A172 (cell line): ENCODE results near the gene APOO. TPM values are rescaled to one million over a fixed set of nuclear protein-coding genes. Genes with fewer than 3 reads are reported as not detected.
"Not testable (repeated sequence)": the region's sequence is repeated elsewhere in the genome, so short reads cannot be mapped to it uniquely, and the experiment has no call there.

Experiments
- DNase-seq: peaks from one replicate; pipeline ENCODE4 v3.0.0-alpha.2; 2015; ENCODE audit warnings: low spot score
- total RNA-seq: library from RNA; depleted of rRNA; stranded (reverse); fragments of >200 nt; shearing (Covaris generic); gene quantifications from 2 replicates; pipeline ENCODE4 v1.2.3, GENCODE V29; 2014

APOO gene
- total RNA-seq, 1 experiment from 2014 or later, result 84.7 TPM

DNA sequence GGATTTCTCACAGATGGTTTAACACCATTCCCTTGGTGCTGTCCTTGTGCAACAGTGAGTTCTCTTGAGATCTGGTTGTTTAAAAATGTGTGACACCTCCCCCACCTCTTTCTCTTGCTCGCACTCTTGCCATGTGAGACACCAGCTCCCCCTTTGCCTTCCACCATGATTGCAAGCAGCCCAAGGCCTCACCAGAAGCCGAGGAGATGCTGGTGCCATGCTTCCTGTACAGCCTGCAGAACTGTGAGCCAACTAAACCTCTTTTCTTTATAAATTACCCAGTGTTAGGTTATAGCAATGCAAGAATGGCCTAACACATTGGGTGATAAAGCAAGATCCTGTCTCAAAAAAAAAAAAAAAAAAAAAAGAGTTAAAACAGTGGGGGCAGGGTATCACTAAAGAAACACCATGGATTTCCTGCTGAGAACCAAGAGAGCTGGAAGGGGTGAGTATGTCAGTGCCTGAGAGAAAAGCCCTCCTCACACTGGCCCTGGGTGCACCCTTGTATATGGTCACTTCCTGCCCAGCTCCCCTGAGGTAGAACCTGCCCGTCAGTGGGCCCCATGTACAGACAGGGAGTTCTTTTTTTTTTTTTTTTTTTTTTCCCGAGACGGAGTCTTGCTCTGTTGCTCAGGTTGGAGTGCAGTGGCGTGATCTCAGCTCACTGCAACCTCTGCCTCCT, 46.4 kb downstream of the APOO start:
- DNase-seq, result no peak

- not testable (repeated sequence) for DNase-seq
Measured at GRCh38 chrX:23859238-23859637, 48.5 kb downstream of the APOO start.

DNA sequence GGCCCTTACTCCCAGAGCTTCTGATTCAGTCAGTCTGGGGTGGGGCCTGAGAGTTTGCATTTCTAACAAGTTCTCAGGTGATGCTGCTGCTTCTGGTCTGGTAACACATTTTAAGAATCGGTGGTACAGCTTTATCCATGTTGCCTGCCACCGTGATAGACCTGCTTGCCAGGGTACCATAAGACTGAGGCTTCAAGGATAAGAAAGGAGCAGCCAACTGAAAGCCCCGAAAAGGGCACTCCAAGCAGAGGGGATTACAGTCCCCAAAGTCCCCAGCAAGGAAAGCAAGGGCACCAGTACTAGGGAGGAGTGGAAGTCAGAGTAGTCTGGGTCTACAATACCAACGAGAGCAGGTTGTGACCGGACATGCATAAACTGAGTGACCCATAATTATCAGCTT, 49.8 kb downstream of the APOO start:
- DNase-seq, result no peak

DNA sequence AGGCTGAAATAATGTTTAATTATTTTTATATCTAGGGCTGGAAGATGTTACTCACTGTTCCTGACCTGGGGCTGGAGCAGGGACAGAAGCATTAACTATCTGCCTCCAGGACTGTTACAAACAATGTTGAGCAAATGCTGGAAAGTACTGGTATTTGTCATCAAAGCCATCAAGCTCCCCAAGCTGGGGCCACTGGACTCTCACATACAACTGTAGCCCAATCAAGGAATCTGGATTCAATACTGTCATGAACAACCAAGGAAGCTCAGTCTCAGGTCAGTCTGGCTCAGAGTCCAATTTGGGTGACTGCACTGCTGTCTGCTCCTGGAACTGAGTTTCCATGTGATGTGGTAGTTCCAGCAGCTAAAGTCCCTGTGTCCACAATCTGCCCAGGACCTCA, 50.4 kb downstream of the APOO start:
- DNase-seq, result no peak

DNA sequence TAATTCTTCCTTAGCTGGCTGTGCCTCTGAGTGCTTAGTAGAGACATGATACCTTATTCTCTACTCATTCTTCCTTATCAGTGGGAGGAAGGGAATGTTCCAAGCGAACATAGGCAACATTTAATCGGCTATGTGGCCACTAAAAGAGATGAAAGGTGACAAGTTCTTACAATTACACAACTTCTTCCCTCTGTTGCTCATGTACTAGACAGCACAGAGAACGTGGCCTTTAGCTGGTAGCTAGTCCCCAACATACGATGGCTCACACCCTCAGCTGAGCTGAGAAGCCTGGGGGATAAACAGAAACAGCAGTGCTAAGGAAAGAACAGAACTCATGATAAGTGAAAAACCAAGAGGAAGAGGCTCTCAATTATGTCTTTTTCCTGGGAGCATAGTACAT, 52.2 kb downstream of the APOO start:
- no peak for DNase-seq

DNA sequence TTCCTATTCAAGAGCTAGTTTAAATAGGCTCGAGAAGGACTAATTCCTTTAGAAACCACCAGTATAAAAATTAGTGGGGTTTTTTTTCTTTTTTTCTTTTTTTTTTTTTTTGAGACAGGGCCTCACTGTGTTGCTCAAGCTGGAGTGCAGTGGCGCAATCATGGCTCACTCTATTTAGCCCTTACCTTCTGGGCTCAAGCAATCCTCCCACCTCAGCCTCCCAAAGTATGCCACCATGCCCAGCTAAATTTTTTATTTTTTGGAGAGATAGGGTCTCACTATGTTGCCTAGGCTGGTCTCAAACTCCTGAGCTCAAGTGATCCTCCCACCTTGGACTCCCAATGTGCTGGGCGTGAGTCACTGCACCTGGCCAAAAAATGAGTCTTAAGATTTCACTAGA, 52.8 kb downstream of the APOO start:
- DNase-seq, result no peak

DNA sequence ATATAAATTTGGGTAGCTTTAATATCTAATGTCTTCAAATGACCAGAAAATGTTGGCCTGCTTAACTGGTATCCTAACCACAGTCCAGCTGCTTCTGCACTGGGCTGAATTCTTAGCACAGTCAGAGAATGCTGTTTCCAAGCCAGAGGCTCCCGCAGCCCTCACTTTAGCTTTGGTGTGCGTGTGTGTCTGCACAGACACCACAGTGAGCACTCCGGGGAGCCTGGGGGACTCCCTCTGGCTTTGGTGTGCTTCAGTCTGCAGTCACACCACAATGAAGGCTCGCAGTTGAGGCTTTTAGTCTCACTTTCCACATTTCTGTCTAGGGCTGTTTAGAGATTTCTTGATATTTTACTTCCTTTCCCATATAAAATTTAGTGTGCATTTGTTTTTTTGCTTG, 53.6 kb downstream of the APOO start:
- no peak for DNase-seq

DNA sequence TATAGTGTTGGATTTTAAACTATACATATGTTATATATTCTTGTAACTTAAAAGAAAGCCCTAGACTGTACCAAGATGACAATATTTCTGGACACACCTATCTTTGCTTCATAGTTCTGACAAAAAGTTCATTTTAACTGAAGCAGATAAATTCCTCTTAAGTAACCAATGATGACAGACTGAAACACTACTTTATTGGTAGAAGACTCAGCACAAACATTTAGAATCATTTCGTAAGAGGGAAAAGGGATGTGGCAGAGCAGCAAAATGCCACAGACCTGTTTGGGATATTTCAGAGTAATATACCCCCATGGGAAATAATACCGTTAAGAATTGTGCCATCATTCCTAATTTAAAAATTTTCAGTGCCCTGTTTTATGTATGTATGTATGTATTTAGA, 56.2 kb downstream of the APOO start:
- no peak for DNase-seq

GRCh38 chrX:23849241-23849640, 58.5 kb downstream of the APOO start:
- DNase-seq, result no peak

- DNase-seq, result no peak
Measured at GRCh38 chrX:23845351-23845817, 62.4 kb downstream of the APOO start.

DNA sequence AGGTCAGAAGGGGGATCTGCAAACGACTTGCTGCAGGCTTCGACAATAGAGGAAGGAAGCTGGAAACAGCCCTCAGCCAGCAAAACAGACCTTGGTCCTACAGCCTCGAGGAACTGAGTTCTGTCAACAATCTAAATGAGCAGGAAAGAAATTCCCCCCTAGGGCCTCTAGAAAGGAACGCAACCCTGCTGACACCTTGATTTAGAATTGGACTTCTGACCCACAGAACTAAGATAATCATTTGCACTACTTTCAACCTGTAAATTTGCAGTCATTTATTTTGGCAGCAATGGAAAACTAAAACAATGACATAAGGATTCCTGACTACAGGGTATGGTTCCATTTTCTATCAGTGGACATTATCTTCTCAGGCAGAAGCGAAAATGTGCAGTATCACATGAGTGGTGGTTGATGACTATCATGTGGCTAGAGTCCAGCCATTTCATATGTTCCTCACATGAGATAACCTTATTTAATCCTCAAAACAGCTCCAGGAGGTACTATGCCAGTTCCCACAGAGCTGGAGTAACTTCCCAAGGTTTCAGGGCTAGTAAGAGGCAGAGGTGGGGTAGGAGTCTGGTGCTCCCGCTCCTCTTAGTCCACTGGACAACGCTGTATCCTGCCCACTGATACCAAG, 63.1 kb downstream of the APOO start:
- peak; percentile 27 for DNase-seq

GRCh38 chrX:23841847-23842522, 65.8 kb downstream of the APOO start:
- DNase-seq, result no peak

GRCh38 chrX:23840674-23841073, 67.1 kb downstream of the APOO start:
- no peak for DNase-seq

GRCh38 chrX:23838953-23839352, 68.8 kb downstream of the APOO start:
- DNase-seq, result no peak

GRCh38 chrX:23832721-23833120, 75.0 kb downstream of the APOO start:
- DNase-seq, result no peak

- no peak for DNase-seq
Measured at GRCh38 chrX:23828881-23829280, 78.9 kb downstream of the APOO start.

DNA sequence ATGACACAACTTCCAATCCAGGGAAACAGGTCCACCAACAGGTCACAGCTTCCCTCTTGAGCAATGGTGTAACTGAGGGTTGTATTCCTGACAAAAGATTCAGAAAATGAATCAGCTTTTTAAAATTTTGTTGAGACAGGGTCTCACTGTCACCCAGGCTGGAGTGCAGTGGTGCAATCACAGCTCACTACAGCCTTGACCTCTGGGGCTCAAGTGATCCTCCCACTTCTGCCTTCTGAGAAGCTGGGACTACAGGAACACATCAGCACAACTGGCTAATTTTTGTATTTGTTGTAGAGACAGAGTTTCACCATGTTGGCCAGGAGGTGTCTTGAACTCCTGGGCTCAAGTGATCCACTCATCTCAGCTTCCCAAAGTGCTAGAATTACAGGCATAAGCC, 81.1 kb downstream of the APOO start:
- DNase-seq, result no peak

- DNase-seq, result no peak
Measured at GRCh38 chrX:23826216-23826615, 81.5 kb downstream of the APOO start.

DNA sequence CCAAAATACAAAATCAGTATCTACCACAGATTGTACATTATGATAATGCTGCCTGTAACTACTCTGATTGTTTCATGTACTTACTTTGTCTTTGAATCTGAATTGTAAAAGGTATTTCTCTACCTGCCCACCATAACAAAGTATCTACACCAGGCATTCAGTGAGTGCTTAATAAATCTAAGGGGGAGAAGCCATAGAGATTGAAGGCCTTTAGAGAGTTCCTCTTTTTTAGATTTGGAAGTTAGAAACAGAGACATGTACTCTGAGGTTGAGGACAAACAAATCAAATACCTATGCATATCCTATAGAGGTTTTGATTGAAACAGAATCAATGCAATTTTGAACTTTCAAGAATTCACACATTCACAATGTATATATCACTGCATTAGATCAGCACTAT, 82.1 kb downstream of the APOO start:
- no peak for DNase-seq

DNA sequence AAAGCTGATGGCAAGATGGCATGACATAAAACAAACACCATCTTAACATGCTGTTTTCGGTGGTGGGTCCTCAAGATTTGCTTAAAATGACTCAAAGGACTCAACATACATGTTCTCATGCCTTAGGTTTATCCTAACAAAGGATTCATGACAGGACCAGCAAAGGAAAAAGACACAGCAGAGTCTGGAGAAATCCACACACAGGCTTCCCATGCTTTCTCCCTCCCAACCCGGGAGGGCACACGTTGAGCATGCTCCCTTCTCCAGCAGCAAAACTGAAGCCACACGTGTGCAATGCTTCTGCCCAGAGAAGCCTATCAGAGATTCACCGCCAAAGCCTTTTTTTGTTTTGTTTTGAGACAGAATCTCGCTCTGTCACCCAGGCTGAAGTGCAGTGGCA, 84.9 kb downstream of the APOO start:
- DNase-seq, result no peak

- DNase-seq, result no peak
Measured at GRCh38 chrX:23822397-23822796, 85.3 kb downstream of the APOO start.

DNA sequence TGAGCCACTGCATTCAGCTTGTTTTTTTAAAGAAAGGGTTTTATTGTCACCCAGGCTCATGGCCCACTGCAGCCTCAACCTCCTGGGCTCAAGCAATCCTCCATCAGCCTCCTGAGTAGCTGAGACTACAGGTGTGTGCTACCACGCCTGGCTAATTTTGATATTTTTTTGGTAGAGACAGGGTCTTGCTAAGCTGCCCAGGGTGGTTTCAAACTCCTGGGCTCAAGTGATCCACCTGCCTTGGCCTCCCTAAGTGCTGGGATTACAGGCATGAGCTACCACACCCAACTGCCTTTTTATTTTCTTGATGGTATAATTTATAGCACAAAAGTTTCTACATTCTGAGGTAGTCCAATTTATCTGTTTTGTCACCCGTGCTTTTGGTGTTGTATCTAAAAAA, 85.9 kb downstream of the APOO start:
- no peak for DNase-seq

GRCh38 chrX:23820235-23820782, 87.4 kb downstream of the APOO start:
- peak; percentile 91 for DNase-seq
